Stomach (tissue), 4 donors: ENCODE results near the gene SIGLEC1.

Experiments used
- CTCF ChIP-seq, 7 experiments: fragments of 450-650 bp in 4 of 7; fragments of 200-600 bp in 3 of 7; sonication (generic) in 3 of 7; IDR thresholded peaks; one replicate each; pipeline ENCODE4 v1.5.1; 2016 to 2019; ENCODE audit warnings: antibody characterized with exemption in 7 of 7, control low read depth in 2 of 7, mild to moderate bottlenecking in 1 of 7
- EP300 ChIP-seq: sonication (generic); formaldehyde crosslinking; IDR thresholded peaks from one replicate; pipeline ENCODE4 v1.6.1; 2017; ENCODE audit warnings: antibody characterized with exemption
- POLR2A ChIP-seq, 4 donors: fragments of 450-650 bp; IDR thresholded peaks; one replicate each; pipeline ENCODE4 v1.6.1; 2016; ENCODE audit warnings: antibody characterized with exemption in 4 of 4, control low read depth in 2 of 4, mild to moderate bottlenecking in 1 of 4, moderate library complexity in 1 of 4

GRCh38 chr20:3693376-3693775 lies 19.0 kb downstream of the SIGLEC1 start:
- TF ChIP-seq POLR2A (IDR thresholded peaks at IDR 0.05) (no peak), EP300 (no peak), CTCF (IDR thresholded peaks at IDR 0.05) (no peak)
